Measurements from ENCODE around the gene NFIC.
"Not testable (repeated sequence)": the region's sequence is repeated elsewhere in the genome, so short reads cannot be mapped to it uniquely, and the experiment has no call there.

Gene NFIC

GRCh38 chr19:3338541-3339181 lies 27.7 kb upstream of the NFIC start:
- DNase-seq, result no peak

DNA sequence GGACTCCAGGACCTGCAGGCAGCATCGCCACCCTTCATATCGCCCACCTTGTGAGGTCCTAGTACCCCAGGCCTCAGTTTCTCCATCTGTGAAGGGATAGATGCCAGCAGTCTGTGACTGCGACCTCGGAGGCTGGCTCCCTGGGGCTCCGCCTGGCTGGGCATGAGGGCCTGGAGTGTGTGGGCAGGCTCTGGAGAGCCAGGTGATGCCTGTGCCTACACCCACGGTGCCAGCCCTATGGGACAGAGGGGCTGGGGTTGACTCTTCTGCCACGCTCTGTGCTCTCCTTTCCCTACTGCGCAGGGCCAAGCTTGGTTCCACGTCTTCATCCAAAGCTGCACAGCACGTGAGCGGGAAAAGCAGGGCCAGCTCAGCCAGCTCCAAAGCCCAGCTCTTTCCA lies 26.0 kb upstream of the NFIC start:
- DNase-seq, result no peak

DNA sequence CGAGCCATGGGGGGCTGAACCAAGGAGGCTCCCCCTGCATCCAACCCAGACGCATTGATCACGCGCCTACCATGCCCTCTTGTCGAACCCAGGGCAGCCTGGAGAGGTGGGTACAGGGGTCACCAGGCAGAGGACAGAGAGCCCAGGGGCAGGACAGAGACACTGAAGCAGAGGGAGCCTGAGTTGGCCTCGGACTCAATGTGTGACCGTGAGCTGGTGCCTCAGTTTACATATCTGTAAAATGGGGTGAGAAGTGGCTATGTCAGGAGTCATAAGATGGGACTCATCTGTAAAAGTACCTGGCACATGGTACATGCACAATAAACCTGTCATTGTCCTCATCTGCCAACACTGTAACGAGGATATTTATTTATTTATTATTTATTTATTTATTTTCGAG lies 24.1 kb upstream of the NFIC start:
- no peak for DNase-seq

DNA sequence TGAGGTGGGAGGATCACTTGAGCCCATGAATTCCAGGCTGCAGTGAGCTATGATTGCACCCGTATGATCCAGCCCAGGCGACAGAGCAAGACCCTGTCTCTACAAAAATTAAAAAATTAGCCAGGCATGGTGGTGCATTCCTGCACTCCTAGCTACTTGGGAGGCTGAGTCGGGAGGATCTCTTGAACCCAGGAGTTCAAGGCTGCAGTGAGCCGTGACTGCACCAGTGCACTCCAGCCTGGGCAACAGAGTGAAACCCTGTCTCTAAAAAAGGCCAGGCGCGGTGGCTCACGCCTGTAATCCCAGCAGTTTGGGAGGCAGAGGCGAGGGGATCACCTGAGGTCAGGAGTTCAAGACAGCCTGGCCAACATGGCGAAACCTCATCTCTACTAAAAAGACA lies 23.4 kb upstream of the NFIC start:
- DNase-seq, result not testable (repeated sequence)

DNA sequence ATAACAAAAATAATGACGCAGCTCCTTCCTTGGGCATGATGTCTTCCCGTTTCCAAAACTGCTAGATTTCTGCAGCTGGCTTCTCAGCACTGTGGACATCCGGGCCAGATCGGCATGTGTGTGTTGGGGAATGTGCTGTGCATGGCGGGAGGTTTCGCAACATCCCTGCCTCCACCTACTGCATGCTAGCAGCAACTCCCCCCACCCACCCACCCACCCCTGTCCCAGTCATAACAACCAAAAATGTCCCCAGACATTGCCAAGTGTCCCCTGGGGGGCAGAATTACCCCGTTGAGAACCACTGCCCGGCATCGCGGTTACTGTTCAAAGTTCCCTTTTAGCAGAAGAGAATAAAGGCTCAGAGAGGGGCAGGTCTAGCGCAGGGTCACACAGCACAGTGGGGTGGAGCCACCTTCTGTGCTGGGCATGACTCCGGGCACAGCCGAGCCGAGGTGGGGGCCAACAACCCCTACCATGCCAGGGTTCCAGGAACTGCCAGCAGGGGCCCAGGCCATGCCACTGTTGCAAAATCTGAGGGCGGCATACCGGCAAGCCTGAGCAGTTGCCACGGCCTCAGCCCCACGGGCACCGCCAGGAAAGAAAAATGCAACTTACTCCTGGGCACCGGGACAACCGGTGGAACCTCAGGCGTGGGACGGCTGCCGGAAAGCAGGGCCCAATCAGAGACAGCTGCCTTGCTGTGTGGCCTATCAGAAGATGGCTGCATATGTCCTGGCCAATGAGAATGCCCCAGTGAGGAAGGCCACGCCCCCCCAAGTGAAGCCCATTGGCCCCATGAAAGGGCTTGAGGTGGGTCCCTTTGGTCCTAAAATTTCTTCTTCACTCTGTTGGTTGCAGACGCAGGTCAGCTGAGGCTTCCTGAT lies 22.5 kb upstream of the NFIC start:
- DNase-seq, result peak; percentile 64 to 75

DNA sequence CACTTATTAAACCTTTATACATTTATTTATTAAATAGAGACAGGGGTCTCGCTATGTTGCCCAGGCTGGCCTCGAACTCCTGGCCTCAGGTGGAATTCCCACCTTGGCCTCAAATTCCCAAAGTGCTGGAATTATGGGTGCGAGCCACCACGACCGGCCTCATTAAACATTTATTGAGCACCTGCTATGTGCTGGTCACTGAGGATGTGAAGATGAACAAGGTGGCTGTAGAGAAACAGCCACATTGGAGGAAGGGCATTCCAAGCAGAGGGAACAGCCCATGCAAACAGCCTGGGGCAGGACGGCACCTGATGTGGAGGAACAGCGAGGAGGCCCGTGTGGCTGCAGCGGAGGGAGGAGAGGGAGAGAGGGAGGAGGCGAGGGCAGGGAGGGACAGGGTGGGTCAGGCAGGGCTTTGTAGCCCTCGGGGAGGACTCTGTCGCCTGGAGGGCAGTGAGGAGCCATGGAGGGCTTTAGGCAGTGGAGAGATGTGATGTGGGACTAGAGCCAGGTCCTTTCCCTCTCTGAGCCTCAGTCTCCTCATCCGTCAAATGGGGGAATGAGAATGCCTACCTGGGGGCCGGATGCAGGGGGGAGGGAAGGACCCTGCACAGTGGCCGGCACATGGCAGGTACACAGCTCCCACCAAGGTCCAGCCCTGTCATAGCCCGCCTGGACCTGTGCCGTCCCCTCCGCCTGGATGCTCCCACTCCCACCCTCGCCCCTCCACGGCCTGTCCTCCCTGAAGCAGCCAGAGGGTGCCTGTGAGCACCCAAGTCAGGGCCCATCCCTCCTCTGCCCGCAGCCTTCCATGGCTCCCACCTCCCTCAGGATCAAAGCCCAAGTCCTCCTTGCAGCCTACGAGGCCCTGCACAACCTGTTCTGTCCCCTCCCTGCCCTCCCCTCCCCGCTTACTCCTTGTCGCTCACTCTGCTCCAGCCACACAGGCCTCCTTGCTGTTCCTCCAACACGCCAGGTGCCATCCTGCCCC lies 21.5 kb upstream of the NFIC start:
- no peak for DNase-seq

DNA sequence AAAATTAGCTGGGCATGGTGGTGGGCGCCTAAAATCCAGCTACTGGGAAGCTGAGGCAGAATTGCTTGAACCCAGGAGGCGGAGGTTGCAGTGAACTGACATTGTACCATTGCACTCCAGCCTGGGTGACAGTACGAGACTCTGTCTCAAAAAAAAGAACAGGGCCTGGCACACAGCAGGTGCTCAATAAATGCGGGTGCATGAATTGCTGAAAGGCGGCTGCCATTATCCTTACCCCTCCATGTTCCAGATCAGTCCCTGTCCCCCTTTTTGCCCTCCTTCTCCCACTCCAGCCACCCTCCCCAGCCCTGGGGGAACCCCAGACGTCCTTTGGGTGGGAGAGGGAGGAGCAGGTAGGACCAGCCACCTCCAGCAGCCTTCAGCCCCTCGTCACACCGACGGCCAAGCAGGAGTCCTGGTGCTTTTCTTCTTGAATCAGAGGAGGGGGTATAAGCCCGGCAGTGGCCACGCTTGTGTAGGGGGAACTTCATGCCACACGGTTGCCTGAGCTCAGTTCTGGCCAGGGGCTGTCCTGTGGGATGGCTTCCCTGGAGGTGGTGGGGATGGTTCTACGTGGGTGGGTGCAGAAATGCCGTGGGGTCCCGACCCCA lies 20.4 kb upstream of the NFIC start:
- no peak for DNase-seq

DNA sequence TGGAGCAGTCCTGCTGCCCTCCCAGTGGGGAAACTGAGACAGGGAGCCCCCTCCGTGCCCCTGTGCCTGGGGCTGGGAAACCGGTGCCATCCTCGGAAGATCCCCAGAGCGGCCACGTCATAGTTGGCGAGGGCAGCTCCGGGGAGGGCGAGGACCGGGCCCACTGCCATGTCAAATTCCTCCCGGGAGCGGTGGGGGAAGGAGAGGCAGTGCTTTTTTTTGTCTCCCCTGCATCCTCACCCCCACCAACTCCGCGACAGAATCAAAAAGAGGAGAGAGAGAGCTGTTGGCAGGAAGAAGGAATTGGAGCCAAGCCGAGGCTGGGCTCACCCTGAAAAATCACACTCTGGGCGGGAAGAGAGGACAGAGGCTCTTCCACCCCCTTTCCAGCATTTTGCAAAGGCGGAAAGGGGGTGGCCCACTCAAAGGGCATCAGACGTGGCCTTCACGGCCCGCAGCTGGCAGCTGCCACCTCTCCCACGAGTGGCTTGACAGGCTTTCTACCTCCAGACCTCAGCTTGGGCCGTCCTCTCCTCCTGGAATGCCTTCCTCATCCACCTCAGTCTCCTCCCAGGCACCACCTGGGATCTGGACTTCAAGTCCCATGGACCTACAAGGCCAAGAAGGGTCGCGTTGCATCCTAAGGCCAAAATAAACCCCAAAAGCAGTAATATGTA lies 19.6 kb upstream of the NFIC start:
- DNase-seq, result peak; percentile 74 to 76

- DNase-seq, result no peak
Measured at GRCh38 chr19:3348042-3348441, 18.3 kb upstream of the NFIC start.

GRCh38 chr19:3348469-3348868 lies 17.9 kb upstream of the NFIC start:
- not testable (repeated sequence) for DNase-seq

GRCh38 chr19:3350014-3350663 lies 16.2 kb upstream of the NFIC start:
- DNase-seq, result no peak

DNA sequence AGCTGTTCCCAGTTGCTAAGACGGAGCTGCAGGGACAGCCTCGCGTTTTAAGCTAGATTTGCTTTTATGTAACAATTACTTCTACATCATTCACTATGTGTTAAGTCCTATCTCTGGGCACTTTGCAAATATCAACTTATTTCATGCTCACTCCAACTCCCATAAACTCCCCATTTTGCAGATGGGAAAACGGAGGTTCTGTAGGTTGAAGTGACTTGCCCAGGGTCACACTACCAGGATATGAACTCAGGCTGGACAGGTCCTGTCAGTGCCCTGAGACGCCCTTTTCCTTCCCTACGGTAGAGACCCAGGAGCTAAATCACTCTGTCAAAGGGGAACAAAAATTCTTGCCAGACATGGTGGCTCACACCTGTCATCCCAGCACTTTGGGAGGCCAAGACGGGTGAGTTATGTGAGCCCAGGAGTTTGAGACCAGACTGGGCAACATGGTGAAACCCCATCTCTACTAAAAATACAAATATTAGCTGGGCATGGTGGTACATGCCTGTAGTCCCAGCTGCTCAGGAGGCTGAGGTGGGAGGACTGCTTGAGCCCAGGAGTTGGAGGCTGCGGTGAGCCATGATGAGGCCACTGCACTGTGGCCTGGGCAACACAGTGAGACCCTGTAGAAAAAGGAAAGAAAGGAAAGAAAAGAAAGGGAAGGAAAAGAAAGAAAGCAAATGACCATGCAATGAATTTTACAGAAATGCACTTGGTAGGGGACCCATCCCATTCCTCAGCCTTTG lies 14.5 kb upstream of the NFIC start:
- DNase-seq, result no peak

DNA sequence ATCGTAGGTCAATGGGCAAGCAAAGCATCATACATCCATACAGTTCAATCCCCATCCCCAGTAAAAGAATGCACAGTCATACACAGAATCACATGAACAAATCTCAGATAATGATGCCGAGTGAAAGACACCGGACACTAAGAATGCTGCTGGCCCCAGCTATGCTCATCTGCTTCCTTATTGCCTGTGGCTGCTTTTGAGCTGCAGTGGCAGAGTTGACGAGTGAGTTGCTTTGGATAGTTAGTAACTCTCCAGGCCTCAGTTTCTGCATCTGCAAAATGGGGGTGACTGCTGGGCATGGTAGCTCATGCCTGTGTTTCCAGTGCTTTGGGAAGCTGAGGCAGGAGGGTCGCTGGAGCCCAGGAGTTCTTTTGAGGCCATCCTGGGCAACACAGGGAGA lies 12.9 kb upstream of the NFIC start:
- DNase-seq, result no peak

DNA sequence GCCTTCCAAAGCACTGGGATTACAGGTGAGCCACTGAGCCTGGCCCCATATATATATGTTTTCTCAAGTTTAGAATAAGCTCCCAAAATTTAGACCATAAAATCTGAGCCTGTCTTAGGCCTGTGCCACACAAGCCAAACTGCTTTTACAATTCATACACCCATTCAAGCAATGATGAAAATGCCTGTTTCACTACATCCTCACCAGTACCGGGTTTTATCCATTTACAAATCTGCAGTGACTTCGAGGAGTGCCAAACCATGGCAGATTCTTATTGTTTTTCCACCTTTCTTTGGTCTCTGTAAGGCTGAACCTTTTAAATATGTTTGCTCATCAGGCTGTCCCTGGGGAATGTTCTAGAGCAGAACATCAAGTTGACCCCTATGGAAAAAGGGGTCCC lies 9.6 kb upstream of the NFIC start:
- no peak for DNase-seq

- DNase-seq, result no peak
Measured at GRCh38 chr19:3357271-3357991, 9.0 kb upstream of the NFIC start.

GRCh38 chr19:3357992-3358688 lies 8.2 kb upstream of the NFIC start:
- DNase-seq, result no peak

GRCh38 chr19:3358689-3359014 lies 7.7 kb upstream of the NFIC start:
- no peak for DNase-seq

GRCh38 chr19:3359015-3359918 lies 7.1 kb upstream of the NFIC start:
- peak; percentile 48 to 62 for DNase-seq

All from hippocampal formation (tissue), 2 donors.